GM10266 (cell line): ENCODE results near the gene PACSIN2.

Source experiments
- DNase-seq: peaks from one replicate; pipeline ENCODE4 v3.0.0; 2012; ENCODE audit errors: extremely low spot score
- TF ChIP-seq, protein P1 (sequence below): IDR thresholded peaks from 2 replicates; pipeline ENCODE4 v1.5.1; 2012; ENCODE audit warnings: mild to moderate bottlenecking, low read depth; ENCODE audit not compliant: control insufficient read depth, insufficient read depth; ENCODE audit errors: missing control alignments

Gene PACSIN2

DNA sequence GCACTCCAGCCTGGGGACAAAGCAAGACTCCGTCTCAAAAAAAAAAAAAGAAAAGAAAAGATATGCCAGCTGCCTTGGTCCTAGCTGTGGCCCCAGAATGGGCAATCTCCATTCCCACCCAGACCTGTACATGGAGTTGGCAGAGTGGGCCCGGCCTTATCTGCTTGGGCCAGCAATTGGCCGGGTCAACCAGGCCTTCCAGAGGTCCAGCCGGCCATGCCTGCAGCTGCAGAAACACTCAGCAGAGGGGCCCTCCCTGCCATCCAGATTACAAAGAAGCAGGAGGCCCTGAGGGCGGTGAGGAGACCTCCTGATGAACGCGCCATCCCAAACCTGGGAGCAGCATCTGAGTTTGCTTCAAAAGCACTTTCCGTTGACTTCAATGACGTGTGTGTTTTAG, 131.0 kb downstream of the PACSIN2 start:
- no peak for DNase-seq
- TF ChIP-seq, protein P1, sequence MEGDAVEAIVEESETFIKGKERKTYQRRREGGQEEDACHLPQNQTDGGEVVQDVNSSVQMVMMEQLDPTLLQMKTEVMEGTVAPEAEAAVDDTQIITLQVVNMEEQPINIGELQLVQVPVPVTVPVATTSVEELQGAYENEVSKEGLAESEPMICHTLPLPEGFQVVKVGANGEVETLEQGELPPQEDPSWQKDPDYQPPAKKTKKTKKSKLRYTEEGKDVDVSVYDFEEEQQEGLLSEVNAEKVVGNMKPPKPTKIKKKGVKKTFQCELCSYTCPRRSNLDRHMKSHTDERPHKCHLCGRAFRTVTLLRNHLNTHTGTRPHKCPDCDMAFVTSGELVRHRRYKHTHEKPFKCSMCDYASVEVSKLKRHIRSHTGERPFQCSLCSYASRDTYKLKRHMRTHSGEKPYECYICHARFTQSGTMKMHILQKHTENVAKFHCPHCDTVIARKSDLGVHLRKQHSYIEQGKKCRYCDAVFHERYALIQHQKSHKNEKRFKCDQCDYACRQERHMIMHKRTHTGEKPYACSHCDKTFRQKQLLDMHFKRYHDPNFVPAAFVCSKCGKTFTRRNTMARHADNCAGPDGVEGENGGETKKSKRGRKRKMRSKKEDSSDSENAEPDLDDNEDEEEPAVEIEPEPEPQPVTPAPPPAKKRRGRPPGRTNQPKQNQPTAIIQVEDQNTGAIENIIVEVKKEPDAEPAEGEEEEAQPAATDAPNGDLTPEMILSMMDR = no peak

DNA sequence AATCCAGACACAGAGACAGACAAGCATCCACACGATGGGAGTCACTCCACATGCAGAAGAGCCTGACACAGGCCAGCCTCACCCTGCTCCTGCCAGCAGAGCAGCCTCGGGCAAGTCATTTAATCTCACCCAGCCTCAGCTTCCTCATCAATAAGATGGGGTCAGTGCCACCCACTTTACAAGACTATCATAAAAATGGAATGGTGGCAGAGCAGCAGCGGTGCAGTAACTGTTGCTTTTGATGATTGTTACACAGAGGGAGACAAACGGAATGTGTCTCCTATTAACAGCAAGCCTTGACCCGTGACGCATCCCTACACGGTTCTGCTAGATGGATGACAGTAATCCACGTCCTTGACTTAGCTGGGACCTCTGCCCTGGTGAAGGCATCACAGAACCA, 131.8 kb downstream of the PACSIN2 start:
- TF ChIP-seq, protein P1 = no peak
- DNase-seq = no peak

DNA sequence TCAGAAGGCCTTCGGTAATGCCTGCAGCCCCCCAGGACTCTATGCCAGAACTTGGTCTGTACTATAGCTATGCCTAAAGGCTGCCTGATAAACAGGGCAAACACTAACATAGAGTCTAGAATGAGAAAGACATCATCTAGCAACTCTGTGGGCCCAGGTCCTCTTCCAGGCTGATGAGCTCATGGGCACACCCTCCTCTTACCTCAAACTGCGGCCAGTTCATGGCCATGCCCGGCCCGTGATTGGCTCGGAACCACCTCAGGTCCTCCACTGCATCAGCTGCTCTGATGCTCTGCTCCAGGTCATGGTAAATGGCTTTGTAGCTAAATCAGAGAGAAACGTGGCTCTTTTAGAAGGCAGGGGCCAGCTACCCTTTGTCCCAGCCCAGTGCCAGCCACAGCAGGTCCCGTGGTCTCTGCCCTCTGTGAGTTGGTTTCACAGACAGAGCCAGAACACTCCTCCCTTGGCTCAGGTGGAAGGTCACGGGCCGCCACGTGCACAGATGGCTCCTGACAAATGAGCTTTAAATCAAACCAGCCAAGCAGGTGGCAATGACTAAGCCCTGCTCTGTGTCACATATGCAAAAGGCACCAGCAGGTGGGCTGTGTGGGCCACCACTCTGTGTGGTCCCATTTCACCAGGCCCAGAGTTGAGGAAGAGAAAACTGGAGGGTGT, 132.8 kb downstream of the PACSIN2 start:
- TF ChIP-seq, protein P1 = no peak
- no peak for DNase-seq

DNA sequence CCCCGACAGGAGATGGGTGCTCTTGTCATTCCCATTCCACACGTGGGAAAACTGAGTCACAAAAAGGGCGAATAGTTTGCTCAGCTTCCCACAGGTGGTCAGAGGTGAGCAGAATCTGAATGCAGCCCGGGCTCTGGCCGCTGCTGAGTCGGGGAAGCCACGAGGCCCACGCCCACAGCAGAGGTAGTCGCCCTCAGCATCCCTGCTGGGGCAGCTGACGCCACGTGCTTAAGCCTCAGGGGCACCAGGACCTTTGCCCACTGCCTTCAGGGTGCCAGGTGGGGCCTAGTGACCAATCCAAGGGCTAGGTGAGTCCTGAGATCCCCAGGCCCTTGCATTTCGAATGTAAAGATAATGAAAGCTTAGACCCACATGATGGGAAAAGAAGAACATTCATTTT, 133.7 kb downstream of the PACSIN2 start:
- TF ChIP-seq, protein P1 = no peak
- no peak for DNase-seq

DNA sequence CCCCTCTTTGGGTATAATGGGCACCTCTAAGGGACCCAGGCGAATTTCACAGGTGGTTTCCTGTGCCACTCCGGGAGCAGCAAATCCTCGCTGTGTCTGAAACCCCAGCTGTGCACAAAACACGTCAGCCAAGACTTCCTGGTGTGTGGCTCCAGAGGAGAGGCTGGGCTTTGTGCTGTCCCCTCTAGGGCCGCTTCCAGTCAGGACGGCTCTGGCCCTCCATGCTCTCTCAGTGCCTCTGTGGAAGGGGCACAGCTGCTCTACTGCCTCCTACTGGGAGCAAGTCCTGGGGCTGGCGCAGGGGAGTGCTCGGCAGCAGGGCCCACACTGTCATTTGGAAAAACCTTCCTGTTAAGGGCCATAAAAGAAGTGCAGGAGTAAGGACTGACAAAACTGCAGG, 134.1 kb downstream of the PACSIN2 start:
- TF ChIP-seq, protein P1 = peak; percentile 9
- DNase-seq = no peak

DNA sequence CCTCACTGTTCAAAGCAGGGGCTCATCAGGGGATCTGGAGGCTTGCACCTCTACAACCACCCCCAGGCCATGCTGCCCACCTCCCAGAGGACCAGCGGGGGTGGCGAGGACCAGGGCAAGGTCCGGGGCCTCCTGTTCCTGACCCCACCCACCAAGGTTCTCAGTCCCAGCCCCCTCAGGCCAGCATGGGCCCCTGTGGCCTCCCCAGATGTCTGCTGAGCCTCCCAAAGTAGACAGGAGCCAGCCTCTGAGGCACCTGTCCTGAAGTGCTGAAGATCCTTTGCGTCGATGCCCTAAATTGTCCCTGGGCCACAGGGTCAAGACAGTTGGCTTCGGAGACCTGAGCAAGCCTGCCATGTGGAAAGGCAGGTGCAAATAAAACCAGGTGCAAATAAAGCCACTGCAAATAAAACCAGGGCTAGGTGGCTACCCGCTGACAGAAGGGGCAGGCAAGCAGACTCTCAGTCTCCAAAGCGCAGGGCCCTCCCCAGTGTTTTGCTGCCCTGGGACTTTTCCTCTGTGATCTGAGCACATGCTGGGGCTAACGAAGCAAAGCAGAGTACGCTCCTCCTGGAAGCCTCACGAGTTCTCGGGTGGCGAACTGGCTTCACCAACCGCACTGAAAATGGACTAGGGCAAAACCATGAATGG, 135.5 kb downstream of the PACSIN2 start:
- TF ChIP-seq, protein P1 = no peak
- no peak for DNase-seq

DNA sequence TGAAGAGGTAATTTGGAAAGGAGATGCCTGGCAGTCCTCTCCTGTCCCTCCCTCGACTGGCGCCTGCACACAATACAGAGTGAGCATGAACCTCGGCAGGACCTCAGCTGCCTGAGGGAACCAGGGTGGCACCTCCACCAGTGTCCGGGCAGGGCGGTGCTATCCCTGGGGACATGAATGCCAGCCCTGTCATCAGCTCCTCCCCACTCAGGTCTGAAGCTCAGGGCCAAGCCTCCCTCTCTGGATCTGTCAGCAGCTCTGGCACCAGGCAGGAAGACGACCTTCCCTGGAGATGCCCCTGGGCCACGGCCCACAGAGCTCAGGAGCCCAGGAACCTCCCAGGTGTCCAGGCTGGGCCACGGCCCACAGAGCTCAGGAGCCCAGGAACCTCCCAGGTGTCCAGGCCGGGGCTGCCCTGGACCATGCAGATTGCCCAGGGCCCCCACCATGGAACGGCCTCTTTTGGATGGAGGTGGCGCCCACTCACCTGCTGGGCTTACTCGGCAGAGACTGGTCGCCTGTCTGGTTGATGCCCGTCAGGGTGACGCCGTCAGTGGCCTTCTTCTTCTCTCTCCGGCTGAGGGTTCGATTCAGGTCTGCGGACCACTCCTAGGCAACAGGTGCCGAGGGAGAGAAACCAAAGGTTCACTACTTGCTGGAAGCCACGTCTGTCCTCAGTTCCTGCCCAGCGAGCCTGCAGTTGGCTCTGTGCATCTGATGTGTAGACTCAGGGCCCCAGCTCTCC, 136.2 kb downstream of the PACSIN2 start:
- DNase-seq = no peak
- TF ChIP-seq, protein P1 = no peak
